ENCODE measurements around the gene CYP2U1.
"Not testable (repeated sequence)": the region's sequence is repeated elsewhere in the genome, so short reads cannot be mapped to it uniquely, and the experiment has no call there.

The CYP2U1 gene

GRCh38 chr4:107939307-107939706 is 8.0 kb downstream of the CYP2U1 start:
- Histone ChIP-seq H3K27me3 (replicated peaks) (no peaks in the 10 kb centered on the region), H3K36me3 (replicated peaks) (no peaks in the 10 kb centered on the region), H3K4me3 (ENCODE audit: low read depth, low read length) (no peak overlapping the region), H3K27ac (no peak overlapping the region)
- TF ChIP-seq CTCF (IDR thresholded peaks at IDR 0.05; ENCODE audit: low read depth, low read length, missing control alignments), result no peak
- in situ Hi-C loops (cut with HindIII; ENCODE audit: low pct_ligation_motif_present, low sequenced_read_pairs), result no loop called here
- DNase-seq, result peak; percentile 13

- Histone ChIP-seq H3K36me3 (replicated peaks) (no peaks in the 10 kb centered on the region), H3K27ac (no peak overlapping the region), H3K27me3 (replicated peaks) (no peaks in the 10 kb centered on the region), H3K4me3 (ENCODE audit: low read depth, low read length) (no peak overlapping the region)
- in situ Hi-C loops (cut with HindIII; ENCODE audit: low pct_ligation_motif_present, low sequenced_read_pairs), result no loop called here
- no peak for DNase-seq
- no peak for TF ChIP-seq CTCF (IDR thresholded peaks at IDR 0.05; ENCODE audit: low read depth, low read length, missing control alignments)
Measured at GRCh38 chr4:107945809-107946208, 14.5 kb downstream of the CYP2U1 start.

- H3K4me3 ChIP-seq (ENCODE audit: low read depth, low read length), result no peak overlapping the region
- TF ChIP-seq CTCF (IDR thresholded peaks at IDR 0.05; ENCODE audit: low read depth, low read length, missing control alignments), result no peak
- H3K27me3 ChIP-seq (replicated peaks), result no peaks in the 10 kb centered on the region
- in situ Hi-C loops (cut with HindIII; ENCODE audit: low pct_ligation_motif_present, low sequenced_read_pairs), result no loop called here
- no peak for DNase-seq
- H3K36me3 ChIP-seq (replicated peaks), result no peaks in the 10 kb centered on the region
- H3K27ac ChIP-seq, result no peak overlapping the region
Measured at GRCh38 chr4:107950746-107951540, 19.6 kb downstream of the CYP2U1 start.

- no peak overlapping the region for H3K4me3 ChIP-seq (ENCODE audit: low read depth, low read length)
- H3K36me3 ChIP-seq (replicated peaks), result no peaks in the 10 kb centered on the region
- H3K27ac ChIP-seq, result no peak overlapping the region
- H3K27me3 ChIP-seq (replicated peaks), result no peaks in the 10 kb centered on the region
- DNase-seq, result peak; percentile 76
- no peak for TF ChIP-seq CTCF (IDR thresholded peaks at IDR 0.05; ENCODE audit: low read depth, low read length, missing control alignments)
- in situ Hi-C loops (cut with HindIII; ENCODE audit: low pct_ligation_motif_present, low sequenced_read_pairs), result no loop called here
Measured at GRCh38 chr4:107951551-107951950, 20.2 kb downstream of the CYP2U1 start.

GRCh38 chr4:107956011-107956410 is 24.7 kb downstream of the CYP2U1 start:
- in situ Hi-C loops (cut with HindIII; ENCODE audit: low pct_ligation_motif_present, low sequenced_read_pairs), result no loop called here
- TF ChIP-seq CTCF (IDR thresholded peaks at IDR 0.05; ENCODE audit: low read depth, low read length, missing control alignments), result no peak
- DNase-seq, result no peak

GRCh38 chr4:107966903-107967302 is 35.6 kb downstream of the CYP2U1 start:
- H3K4me3 ChIP-seq (ENCODE audit: low read depth, low read length), result no peak overlapping the region
- H3K27me3 ChIP-seq (replicated peaks), result no peaks in the 10 kb centered on the region
- DNase-seq, result no peak
- in situ Hi-C loops (cut with HindIII; ENCODE audit: low pct_ligation_motif_present, low sequenced_read_pairs), result no loop called here
- H3K36me3 ChIP-seq (replicated peaks), result no peaks in the 10 kb centered on the region
- TF ChIP-seq CTCF (IDR thresholded peaks at IDR 0.05; ENCODE audit: low read depth, low read length, missing control alignments), result no peak
- no peak overlapping the region for H3K27ac ChIP-seq

More at GRCh38 chr4:107956011-107956410, 24.7 kb downstream of the CYP2U1 start:
- H3K4me3 ChIP-seq (ENCODE audit: low read depth, low read length), result no peak overlapping the region
- no peaks in the 10 kb centered on the region for H3K36me3 ChIP-seq (replicated peaks)
- H3K27me3 ChIP-seq (replicated peaks), result no peaks in the 10 kb centered on the region
- H3K27ac ChIP-seq, result no peak overlapping the region

- H3K27me3 ChIP-seq (replicated peaks); H3K4me3 ChIP-seq (ENCODE audit: low read depth, low read length); H3K36me3 ChIP-seq (replicated peaks); H3K27ac ChIP-seq; in situ Hi-C loops (cut with HindIII; ENCODE audit: low pct_ligation_motif_present, low sequenced_read_pairs); DNase-seq: not testable (repeated sequence)
Measured at GRCh38 chr4:107967519-107967918, 36.2 kb downstream of the CYP2U1 start.

GRCh38 chr4:107967921-107968320 is 36.6 kb downstream of the CYP2U1 start:
- in situ Hi-C loops (cut with HindIII; ENCODE audit: low pct_ligation_motif_present, low sequenced_read_pairs); H3K27ac ChIP-seq; H3K36me3 ChIP-seq (replicated peaks); DNase-seq; H3K4me3 ChIP-seq (ENCODE audit: low read depth, low read length); H3K27me3 ChIP-seq (replicated peaks): not testable (repeated sequence)

All from brain microvascular endothelial cell (primary cell).